Skeletal muscle cell (primary cell): ENCODE data around the gene HPSE2.

ENCODE experiments used
- DNase-seq: peaks from one replicate; pipeline ENCODE4 v3.0.0-alpha.2; 2010; ENCODE audit warnings: low read depth
- H3K4me3 ChIP-seq: 2 replicates; pipeline ENCODE4 v1.5.1; 2011; ENCODE audit warnings: low read depth, mild to moderate bottlenecking, control low read depth, low read length, moderate library complexity

The HPSE2 gene

DNA sequence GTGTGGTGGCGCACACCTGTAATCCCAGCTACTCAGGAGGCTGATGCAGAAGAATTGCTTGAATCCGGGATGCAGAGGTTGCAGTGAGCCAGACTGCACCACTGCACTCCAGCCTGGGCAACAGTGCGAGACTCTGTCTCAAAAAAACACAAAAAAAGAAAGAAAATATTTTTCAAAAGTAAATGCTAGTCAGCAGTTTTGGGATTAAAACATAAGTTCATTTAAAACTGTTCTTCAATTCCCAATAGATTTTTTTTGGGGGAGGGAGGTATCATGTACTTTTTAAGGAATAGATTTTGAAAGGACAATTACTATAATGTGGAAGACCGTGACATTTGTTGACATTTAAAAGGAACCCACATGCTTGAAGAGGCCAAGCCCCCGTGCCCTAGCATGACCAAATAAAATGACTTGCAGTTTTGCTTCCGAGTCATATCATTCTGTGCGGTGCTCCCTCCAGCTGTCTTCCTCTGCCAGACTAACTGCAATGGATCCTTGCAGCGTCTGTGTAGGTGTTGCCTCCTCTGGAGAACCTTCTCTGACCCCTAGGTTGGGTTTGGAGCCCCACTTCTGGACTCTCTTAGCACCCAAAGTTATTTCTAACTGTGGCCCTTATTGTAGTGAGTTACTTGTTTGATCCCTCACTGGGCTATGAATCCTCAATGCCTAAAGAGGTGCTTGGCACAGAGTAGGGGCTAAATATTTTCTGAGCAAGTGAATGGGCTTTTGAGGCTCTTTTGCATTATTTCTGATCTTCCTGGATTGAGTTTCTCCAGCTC is 771.5 kb downstream of the HPSE2 start:
- no peak for DNase-seq
- no peak overlapping the region for H3K4me3 ChIP-seq

DNA sequence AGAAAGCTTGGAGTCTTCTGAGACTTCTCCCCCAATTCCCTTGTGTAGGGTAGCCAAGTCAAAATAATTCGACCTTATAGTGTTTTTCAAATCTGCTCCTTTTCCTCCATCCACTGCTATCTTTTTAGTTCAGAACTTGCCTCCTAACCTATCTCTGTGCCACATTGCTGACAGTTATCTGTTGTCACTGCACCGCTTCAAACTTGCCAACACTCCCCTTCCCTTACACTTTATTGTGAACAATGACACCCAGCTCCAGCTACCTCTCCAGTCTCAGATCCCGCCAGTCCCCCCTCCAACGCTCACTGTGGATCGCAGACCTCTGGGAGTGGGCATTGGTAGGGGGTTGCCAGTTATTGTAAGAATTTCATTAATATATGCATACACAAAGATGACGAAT is 772.6 kb downstream of the HPSE2 start:
- H3K4me3 ChIP-seq, result no peak overlapping the region
- no peak for DNase-seq

DNA sequence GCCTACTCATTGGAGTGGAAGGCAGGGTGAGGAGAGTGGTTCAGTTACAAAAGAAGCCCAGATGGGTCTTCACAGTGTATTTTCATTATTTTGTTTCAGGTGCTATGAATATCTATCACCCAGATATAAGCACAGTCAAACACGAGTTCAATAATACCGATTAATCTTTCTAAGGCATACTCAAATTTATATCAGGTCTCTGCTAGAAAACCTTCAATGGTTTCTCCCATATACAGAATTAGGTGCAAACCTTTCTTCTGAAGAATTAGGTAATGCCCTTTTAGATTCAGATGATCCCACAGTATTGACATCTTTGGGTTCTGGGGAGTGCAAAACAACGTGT is 774.2 kb downstream of the HPSE2 start:
- DNase-seq, result no peak
- no peak overlapping the region for H3K4me3 ChIP-seq

DNA sequence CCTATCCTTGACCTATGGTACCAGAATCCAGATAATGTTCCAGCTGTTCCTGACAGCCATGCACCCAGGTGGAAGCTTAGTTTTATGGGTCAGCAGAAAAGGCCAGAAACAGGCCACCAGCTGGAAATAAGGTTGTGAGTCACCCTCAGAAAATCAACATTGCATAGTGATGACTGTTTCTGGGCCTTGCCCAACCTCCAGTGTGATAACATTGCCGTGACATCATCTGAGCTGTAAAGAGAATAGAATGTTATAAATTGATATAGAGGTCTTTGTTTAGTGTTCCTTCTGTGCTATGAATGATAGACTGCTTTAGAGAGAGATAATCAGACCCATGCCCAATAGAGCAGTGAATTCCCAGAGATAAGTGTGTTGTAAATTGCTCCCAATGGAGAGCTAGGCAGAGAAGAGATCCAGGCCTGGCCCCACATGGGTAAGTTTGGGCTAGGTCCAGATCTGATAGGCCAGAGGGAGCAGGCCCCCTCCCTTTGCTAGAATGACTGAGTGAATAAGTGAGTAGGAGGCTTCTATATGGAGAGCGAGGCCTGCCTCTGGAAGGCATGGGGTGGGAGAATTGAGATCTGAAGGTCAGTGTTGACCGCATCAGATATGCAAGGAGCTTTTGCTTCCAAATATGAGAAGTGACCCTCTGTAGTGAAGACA is 774.7 kb downstream of the HPSE2 start:
- no peak overlapping the region for H3K4me3 ChIP-seq
- DNase-seq, result peak; percentile 76

DNA sequence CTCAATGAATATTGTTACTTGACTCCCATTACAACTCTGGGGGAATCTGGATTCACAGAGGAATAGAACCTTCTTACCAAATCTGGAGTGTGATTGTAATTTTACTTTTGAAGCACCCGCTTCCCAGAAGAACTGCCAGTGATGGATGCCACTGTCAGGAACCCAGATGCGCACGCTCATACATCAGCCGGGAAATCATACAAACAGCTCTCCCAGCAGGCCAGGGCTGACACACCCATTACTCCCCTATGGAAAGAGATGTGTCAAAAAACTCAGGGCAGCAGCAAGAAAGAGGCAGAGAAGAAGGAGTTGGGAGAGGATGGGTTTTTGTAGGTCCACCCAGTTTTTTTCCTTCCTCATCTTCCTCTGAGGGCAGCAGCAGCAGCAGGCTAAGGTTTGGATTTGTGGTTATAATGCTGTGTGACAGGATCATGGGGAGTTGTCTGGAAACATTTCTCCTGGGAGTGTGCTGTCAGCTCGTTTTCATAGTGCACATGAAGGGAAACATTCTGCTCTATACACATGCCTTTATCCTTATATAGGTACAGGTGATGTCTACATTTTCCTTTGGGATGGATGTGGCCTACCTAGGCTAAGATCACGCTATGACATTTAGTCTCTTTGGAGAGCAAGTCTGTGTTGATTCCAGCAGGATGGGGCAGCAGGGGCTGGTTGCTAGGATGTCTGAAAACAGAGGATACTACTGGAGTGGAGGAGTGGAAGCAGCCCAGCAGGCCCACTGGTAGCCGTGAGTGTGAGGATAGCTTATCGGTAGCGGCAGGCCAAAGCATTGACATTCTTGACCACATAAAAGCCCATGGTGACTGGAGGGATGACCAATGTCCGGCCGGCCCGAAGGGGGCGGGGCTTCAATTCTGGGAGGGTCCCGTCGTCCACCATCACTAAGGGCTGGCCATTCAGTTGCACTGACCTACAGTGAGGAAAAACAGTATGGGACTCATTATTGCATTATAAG is 776.6 kb downstream of the HPSE2 start:
- no peak for DNase-seq
- H3K4me3 ChIP-seq, result no peak overlapping the region

DNA sequence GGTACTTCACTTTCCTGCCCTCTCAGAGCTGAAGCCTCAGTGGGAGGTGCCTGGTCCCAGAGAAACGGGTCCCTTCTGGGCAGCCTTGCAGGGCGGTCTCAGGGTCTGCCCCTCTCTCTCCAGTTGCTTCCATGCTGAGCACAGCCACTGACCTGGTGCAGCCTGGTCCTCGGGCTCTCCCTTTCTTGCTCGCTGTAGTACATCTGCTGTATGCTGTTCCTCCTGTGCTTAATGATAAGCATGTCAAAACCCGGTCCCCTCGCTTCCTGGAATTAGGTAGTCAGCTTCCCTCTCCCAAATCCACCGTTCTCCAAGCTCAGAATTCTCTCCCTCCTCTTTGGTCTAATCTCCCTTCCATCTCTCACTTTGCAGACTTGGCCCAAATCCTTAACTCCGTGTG is 777.9 kb downstream of the HPSE2 start:
- H3K4me3 ChIP-seq, result no peak overlapping the region
- no peak for DNase-seq

DNA sequence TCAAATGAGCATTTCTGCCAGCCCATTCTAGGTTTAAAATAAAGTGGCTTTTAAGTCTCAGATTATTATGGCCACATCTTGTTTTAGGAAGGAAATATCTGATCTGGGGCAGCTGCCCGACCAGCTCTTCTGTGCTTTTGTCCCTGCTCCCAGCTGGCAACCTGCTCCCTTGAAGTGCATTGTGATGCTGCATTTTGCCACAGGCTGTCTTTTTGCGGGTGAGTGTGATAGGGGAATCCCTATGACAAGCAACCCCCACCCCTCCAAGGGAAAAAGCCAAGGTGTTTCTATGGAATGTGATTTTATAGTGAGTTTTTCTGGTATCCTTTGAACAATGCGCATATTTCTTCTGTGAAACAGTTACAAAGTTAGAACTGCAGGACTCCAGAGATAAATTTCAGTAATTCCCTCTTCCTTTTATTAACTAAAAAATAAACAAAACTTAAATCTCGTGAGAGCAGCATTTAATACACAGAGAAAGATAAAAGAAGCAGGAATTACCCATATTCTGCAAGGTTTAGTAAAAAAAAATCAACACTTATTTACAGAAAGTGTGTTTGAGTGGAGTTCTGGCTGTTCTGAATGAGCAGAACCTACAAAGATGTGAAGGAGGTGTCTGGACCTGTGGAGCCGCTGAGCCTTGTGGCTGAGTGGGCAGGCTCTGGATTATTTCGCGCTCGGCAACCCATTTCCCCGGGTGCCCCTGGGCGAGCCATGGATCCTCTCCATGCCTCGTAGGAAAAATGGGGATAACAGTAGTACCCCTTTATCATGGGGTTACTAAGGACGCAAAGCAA is 778.8 kb downstream of the HPSE2 start:
- DNase-seq, result no peak
- H3K4me3 ChIP-seq, result no peak overlapping the region

DNA sequence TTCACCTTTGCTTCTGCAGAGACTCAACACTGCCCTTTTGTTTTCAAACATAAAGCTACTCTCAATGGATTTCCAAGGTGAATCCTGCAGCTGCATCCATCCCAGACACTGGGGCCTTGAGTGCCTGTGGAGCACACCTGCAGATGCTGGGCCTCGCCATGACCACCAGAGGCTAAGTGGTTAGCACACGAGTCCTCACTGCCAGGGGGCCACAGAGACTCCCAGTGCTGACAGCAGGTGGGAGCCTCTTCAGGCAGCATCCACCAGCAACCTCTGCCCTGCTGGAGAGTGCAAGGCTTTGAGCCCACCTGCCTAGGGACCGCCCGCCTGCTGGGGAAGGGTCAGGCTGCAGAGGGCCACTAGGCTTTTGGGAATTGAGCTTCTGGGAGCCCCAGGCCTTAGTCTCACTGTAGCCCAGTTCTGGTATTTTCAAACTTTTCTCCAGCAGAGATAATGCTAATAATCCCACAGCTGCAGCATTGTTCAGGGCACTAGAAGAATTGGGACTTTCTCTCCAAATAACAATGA is 779.5 kb downstream of the HPSE2 start:
- no peak for DNase-seq
- H3K4me3 ChIP-seq, result no peak overlapping the region

DNA sequence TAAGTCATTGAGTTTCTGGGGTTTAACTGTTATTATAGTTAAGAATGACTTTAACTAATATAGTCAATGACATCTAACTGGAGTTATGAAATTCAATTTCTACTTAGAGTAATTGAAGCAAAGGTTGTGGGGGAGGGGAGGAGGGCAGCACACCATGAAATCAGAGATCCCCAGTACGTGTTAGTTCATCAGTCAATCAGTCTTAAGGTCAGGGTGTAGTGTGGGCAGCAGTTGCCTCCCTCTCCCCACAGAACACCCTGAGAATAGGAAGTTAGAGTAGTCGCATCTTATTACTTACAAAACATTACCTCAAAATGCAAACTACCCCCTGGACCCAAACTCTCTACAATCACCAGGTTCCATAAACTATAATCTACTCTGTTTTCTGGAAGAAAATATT is 781.9 kb downstream of the HPSE2 start:
- H3K4me3 ChIP-seq, result no peak overlapping the region
- no peak for DNase-seq

DNA sequence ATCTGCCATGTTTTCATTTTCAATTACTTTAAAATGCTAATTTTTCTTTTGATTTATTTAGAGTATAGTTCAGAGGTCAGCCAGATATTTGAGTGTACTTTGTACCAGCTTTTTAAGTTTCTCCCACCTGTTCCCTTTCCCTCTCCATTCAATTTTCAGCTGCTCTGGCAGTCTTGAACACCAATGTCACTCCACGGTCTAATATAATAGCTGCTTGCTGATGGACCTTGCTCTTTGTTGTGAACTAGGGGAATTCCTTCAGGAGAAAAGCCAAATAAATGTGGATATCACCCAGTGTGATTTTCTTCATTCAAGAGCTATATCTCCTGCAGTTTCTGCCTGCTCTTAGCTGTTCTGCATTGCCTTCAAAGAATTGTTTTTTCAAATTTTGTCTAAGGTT is 785.0 kb downstream of the HPSE2 start:
- H3K4me3 ChIP-seq, result no peak overlapping the region
- no peak for DNase-seq

DNA sequence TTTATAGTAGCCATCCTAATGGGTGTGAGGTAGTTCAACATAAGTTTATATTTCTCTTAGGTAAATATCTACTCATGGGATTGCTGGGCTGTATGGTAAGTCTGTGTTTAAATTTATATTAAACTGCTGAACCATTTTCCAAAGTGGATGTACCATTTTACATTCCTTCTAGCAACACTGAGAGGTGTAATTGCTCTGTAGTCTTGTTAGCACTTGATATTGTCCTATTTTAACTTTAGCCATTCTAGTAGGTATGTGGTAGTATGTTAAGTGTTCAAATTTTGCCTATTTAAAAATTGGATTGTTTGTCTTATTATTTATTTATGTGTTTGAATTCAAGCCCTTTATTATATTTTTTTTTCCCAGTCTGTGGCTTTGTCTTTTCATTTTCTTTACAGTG is 786.4 kb downstream of the HPSE2 start:
- DNase-seq, result no peak
- no peak overlapping the region for H3K4me3 ChIP-seq

DNA sequence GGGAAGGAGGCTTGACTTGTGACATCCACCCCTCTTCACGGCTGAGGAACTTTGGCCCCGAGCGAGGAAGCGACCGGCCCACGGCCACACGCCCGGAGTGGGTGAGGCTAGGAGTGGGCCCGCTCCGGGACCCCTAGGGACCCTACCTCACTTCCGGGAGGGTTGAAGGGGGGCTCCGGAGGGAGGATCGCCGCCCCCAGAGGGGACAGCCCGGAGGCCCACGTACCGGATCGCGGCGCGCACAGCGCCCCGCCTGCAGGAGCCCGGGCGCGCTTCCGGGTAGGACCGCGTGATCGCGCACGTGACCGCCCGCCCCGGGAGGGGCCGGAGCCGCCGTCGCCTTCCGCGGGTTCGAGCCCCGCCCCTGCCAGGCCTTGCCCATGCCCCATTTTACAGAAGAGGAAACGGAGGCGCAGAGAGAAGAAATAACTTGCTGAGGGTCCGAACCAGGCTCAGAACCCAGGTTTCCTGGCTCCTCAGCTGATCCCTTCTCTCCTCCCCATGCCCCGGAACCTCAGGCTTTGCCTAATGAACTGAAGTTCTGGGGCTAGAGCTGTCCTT is 788.9 kb downstream of the HPSE2 start, which contains the start of gene HPS1:
HPS1 (minus strand) TSS at position 275 of the 561 bp plus-strand sequence. CDS start 3,695 bp downstream, outside the sequence.
- peak; percentile 19 for DNase-seq
- peak within 1 kb of the TSS; percentile 68 for H3K4me3 ChIP-seq

DNA sequence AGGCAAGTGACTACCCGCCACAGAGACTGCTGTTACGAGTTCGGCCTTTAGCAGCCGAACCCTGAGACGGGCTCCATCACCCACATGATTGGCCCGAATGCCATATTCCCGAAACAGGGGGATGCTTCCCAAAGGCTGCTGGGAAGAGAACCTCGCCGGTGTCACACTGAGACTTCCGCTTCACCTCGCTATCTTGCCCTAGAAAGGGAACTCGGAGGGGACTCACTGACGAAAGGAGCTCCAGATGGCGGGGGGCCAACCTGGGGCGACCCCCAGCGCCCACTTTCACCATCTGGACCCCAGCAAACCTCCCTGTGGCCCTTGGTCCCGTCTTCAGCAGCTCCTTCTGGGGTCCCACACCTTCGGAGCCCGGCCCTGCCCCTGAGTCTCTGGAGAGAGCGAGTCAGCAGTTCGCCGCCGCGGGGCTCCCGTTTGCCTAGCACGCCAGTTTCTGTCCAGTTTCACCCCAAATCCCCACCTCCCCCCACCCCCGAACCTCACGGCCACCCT is 789.4 kb downstream of the HPSE2 start:
- H3K4me3 ChIP-seq, result peak overlapping the region; percentile 68
- no peak for DNase-seq

DNA sequence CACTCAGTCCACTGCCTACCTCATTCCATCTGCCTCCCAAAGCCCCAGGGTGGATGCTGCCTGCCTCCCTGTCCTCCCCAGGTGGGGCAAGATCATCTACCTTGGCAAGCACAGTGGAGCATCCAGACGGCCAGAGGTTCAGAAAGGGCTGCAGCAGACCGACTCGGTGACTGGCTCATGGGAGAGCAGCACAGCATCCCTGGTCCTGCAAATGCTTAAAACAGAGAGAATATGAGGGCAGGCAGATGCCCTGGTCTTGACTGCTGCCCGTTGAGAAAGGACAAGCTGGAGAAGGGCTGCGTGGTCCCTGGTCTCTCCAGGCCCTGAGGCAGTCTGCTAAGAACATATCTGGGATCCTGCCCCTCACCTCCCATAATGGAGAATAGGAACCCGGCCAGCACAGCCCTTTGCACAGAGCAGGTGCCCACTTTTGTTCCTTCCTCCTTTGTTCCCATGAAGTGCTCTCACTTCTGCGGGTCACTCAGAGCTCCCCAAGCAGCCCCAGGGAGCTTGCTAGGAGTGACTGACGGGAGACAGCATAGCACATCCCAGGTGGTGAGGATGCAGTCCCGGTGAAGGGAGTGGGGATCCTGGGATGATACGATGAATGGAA is 790.3 kb downstream of the HPSE2 start:
- DNase-seq, result no peak
- H3K4me3 ChIP-seq, result peak overlapping the region; percentile 68

DNA sequence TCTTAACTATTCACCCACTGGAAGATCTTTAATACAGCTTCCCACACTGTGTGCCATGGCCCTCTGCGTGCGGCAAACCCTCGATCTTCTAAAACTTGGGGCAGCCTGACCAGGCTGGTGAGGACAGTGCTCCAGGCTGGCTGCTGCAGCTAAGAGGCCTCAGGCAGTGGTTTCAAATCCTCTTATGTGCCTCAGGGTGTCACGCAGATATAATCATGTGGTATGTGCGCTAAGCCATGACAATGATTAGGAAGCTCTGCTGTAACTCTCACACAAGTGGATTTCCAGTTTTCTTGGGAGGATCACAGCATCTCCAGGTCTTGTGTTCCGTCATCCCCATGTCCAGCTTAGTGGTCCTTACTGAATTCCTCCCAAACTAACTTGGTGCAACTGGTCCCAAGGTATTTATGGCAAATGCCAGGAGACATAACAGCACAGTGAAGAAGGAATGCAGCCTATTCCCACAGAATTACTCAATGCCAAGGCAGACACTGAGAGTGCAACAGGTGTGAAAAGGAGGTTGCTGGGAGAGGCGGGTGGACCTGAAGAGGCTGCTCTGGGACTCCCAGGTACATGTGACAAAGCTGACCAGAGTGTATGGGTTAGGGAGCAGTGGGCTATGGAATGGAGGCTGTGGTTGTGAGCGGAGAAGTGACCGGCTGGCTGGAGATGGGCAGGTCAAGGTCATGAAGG is 791.2 kb downstream of the HPSE2 start:
- no peak for DNase-seq
- H3K4me3 ChIP-seq, result no peak overlapping the region

DNA sequence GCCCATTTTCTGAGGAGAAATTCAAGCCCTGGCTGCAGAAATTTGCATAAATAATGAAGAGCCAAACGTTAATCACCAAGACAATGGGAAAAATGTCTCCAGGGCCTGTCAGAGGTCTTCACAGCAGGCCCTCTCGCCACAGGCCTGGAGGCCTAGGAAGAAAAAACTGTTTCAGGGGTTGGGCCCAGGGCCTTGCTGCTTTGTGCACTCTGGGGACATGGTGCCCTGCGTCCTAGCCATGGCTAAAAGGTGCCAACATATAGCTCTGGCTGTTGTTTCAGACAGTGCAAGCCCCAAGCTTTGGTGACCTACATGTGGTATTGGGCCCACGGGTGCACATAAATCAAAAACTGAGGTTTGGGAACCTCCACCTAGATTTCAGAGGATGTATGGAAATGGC is 796.9 kb downstream of the HPSE2 start:
- no peak for DNase-seq

DNA sequence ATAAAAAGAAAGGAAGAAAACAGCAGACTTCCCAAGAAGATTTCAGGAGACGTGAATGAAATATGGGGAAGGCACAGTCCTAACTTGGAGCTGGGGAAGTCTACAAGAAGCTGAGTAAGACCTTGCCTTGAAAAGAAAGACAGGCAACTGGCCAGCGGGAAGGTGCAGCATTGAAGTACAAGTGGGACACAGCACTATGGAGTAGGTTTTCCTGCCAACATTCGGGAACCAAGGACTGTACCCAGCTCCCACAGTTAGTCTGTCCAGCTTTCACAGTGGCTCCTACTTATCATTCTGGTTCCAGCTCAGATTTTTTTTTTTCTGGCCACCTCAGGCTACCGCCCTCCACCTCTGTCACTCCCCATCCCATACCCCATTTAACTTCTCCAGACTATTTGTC is 798.9 kb downstream of the HPSE2 start:
- H3K4me3 ChIP-seq, result no peak overlapping the region
- no peak for DNase-seq

More for the DNA sequence above, 796.9 kb downstream of the HPSE2 start:
- H3K4me3 ChIP-seq, result no peak overlapping the region

DNA sequence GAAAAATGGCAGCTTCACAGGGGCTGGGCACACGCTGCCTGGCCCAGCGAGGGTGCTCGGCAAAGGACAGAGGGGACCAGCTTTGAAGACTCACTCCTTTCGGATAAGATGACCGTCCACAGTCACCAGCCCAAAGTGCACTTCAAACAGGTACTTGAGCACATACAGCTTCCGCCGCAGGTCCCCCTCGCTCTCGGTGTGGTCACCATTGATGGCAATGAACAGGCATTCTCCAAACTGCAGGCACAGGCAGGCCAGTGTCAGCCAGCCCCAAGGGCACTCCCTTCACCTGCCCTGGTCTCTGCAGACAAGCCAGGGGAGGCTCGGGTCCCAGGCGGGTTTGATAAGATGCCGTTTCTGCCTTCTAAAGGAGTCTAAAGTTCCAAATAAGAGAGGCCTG is 800.5 kb downstream of the HPSE2 start:
- no peak overlapping the region for H3K4me3 ChIP-seq
- DNase-seq, result no peak
